GM12878 (cell line): ENCODE results near the gene TMC2. TPM values are rescaled to one million over a fixed set of nuclear protein-coding genes. Genes with fewer than 3 reads are reported as not detected.

Experiments used
- ATAC-seq: fragments of 200-7000 bp; cut with Tn5 transposase; 3 replicates; pipeline ENCODE4 v1.9.1; 2020; ENCODE audit warnings: mild to moderate bottlenecking, moderate library complexity
- BruUV-seq: library from RNA; stranded (reverse); fragments of 400-500 nt; replicated peaks from 2 replicates; lab custom pipeline; 2021; lab: Mats Ljungman, UMichigan
- CTCF ChIA-PET: fragments of 300-600 bp; sonication (Branson Sonifier 250); formaldehyde crosslinking; extraction: SDS; loops from one replicate; lab custom pipeline; 2021; ENCODE audit warnings: inconsistent platforms; lab: Yijun Ruan, JAX
- POLR2A ChIA-PET: fragments of 350-600 bp; formaldehyde crosslinking; extraction: SDS; loops from one replicate; lab custom pipeline; 2021; ENCODE audit warnings: inconsistent platforms; lab: Charles Lee
- RAD21 ChIA-PET: fragments of 300-600 bp; sonication (Branson Sonifier 250); formaldehyde crosslinking; loops from one replicate; lab custom pipeline; 2023; ENCODE audit warnings: antibody characterized with exemption; ENCODE audit not compliant: unreplicated experiment; lab: Charles Lee
- SMC1A ChIA-PET: fragments of 300-600 bp; sonication (Branson Sonifier 250); formaldehyde crosslinking; loops from one replicate; lab custom pipeline; 2023; ENCODE audit not compliant: unreplicated experiment, uncharacterized antibody; lab: Charles Lee
- DNase-seq: peaks from one replicate; pipeline ENCODE4 v3.0.0-alpha.2; 2011; ENCODE audit warnings: low read depth, low spot score
- FAIRE-seq: peaks from 3 replicates; lab custom pipeline; 2011; peaks lifted over from hg19 to GRCh38; lab: Jason Lieb, UNC
- H2AFZ ChIP-seq: 2 replicates; pipeline ENCODE4 v1.6.0; 2011; ENCODE audit warnings: low read depth, low read length, control low read depth; ENCODE audit not compliant: control insufficient read depth
- H3K27ac ChIP-seq: 2 replicates; pipeline ENCODE4 v1.5.1; 2011; ENCODE audit warnings: control low read depth; ENCODE audit not compliant: control insufficient read depth, insufficient read depth
- H3K27me3 ChIP-seq, 2 experiments: replicated peaks in 1 of 2; 2 replicates each; pipeline versions ENCODE4 v1.6.0 to v1.6.1; 2011; ENCODE audit warnings: low read length in 1 of 2; ENCODE audit not compliant: control insufficient read depth in 2 of 2, insufficient read depth in 2 of 2
- H3K36me3 ChIP-seq, 2 experiments: 2 replicates each; pipeline ENCODE4 v1.5.1; 2011; ENCODE audit warnings: low read length in 1 of 2; ENCODE audit not compliant: control insufficient read depth in 2 of 2, insufficient read depth in 2 of 2
- H3K4me1 ChIP-seq: 2 replicates; pipeline ENCODE4 v1.6.1; 2011; ENCODE audit warnings: mild to moderate bottlenecking, low read length, moderate library complexity, mixed read lengths; ENCODE audit not compliant: control insufficient read depth, insufficient read depth
- H3K4me2 ChIP-seq: 2 replicates; pipeline ENCODE4 v1.6.0; 2011; ENCODE audit warnings: control low read depth; ENCODE audit not compliant: control insufficient read depth, insufficient read depth
- H3K4me3 ChIP-seq: fragments of 200-600 bp; sonication (generic); 2 replicates; pipeline ENCODE4 v1.5.1; 2016
- H3K79me2 ChIP-seq: 2 replicates; pipeline ENCODE4 v1.6.0; 2011; ENCODE audit warnings: low read length; ENCODE audit not compliant: control insufficient read depth, insufficient read depth
- H3K9ac ChIP-seq: 2 replicates; pipeline ENCODE4 v1.8.0; 2011; ENCODE audit warnings: low read length, control low read depth, mixed read lengths; ENCODE audit not compliant: control insufficient read depth, insufficient read depth
- H3K9me3 ChIP-seq: replicated peaks from 3 replicates; pipeline ENCODE4 v1.5.1; 2011; ENCODE audit warnings: mild to moderate bottlenecking, low read length; ENCODE audit not compliant: control insufficient read depth, insufficient read depth
- H4K20me1 ChIP-seq: 2 replicates; pipeline ENCODE4 v1.6.0; 2011; ENCODE audit not compliant: control insufficient read depth, insufficient read depth
- BHLHE40 ChIP-seq, 2 experiments: fragments of 450-650 bp in 1 of 2; IDR thresholded peaks; 2 replicates each; pipeline ENCODE4 v1.6.1; 2011 to 2017; ENCODE audit warnings: low read depth in 2 of 2, borderline replicate concordance in 1 of 2, improper control_type of control experiment in 1 of 2, low read length in 1 of 2, mild to moderate bottlenecking in 1 of 2
- DPF2 ChIP-seq: fragments of 450-650 bp; IDR thresholded peaks from 2 replicates; pipeline ENCODE4 v1.6.1; 2017; ENCODE audit warnings: mild to moderate bottlenecking
- EZH2 ChIP-seq: IDR thresholded peaks from 2 replicates; pipeline ENCODE4 v1.6.1; 2012; ENCODE audit warnings: low read depth, mild to moderate bottlenecking, control low read depth, inconsistent platforms, low read length, borderline replicate concordance; ENCODE audit not compliant: control insufficient read depth
- FOXK2 ChIP-seq: fragments of 450-650 bp; IDR thresholded peaks from 2 replicates; pipeline ENCODE4 v1.6.1; 2017; ENCODE audit warnings: mild to moderate bottlenecking, moderate library complexity
- GATAD2B ChIP-seq: fragments of 450-650 bp; conservative IDR thresholded peaks from 2 replicates; pipeline ENCODE4 v1.6.1; 2017; ENCODE audit warnings: low read depth, mild to moderate bottlenecking, moderate library complexity
- HCFC1 ChIP-seq: fragments of 150-350 bp; IDR thresholded peaks from 2 replicates; pipeline ENCODE4 v1.6.1; 2014; ENCODE audit warnings: low read length
- NFYA ChIP-seq: IDR thresholded peaks from 2 replicates; pipeline ENCODE4 v1.6.1; 2011; ENCODE audit warnings: low read depth, mild to moderate bottlenecking, low read length, improper control_type of control experiment, borderline replicate concordance
- RCOR1 ChIP-seq: conservative IDR thresholded peaks from 2 replicates; pipeline ENCODE4 v1.6.1; 2012; ENCODE audit warnings: low read depth, low read length, improper control_type of control experiment
- SPI1 ChIP-seq: IDR thresholded peaks from 2 replicates; pipeline ENCODE4 v1.6.1; 2011; ENCODE audit warnings: low read depth, mild to moderate bottlenecking, low read length, moderate library complexity, borderline replicate concordance; ENCODE audit not compliant: insufficient read depth
- STAT1 ChIP-seq: fragments of 450-650 bp; conservative IDR thresholded peaks from 2 replicates; pipeline ENCODE4 v1.6.1; 2014; ENCODE audit warnings: antibody characterized with exemption, mild to moderate bottlenecking
- TBL1XR1 ChIP-seq: IDR thresholded peaks from 2 replicates; pipeline ENCODE4 v1.6.1; 2012; ENCODE audit warnings: low read depth, low read length, improper control_type of control experiment
- WRNIP1 ChIP-seq: IDR thresholded peaks from 2 replicates; pipeline ENCODE4 v1.6.1; 2011; ENCODE audit warnings: low read depth, low read length, improper control_type of control experiment, borderline replicate concordance
- ZNF24 ChIP-seq: fragments of 450-650 bp; IDR thresholded peaks from 2 replicates; pipeline ENCODE4 v1.6.1; 2017; ENCODE audit warnings: antibody characterized with exemption, mild to moderate bottlenecking
- WGBS: methylation state at CpG from one replicate; pipeline ENCODE4 v1.1.6; 2016; ENCODE audit warnings: low lambda C conversion rate; ENCODE audit not compliant: insufficient replicate concordance, insufficient coverage; ENCODE audit errors: missing lambda C conversion rate; 5-methylcytosine and 5-hydroxymethylcytosine counted together
- in situ Hi-C: fragments of 300-500 bp; cut with MboI; formaldehyde crosslinking; loops from 9 replicates; pipeline ENCODE4 v1.14.3; 2018; ENCODE audit warnings: mixed read lengths
- intact Hi-C: fragments of 100-400 bp; cut with micrococcal nuclease; formaldehyde crosslinking; loops from one replicate; pipeline ENCODE4 v1.14.2; 2022; ENCODE audit not compliant: unreplicated experiment
- polyA plus RNA-seq, 11 experiments: library from polyadenylated mRNA; depleted of rRNA in 4 of 11; unstranded in 6 of 11; stranded (reverse) in 5 of 11; fragments of >200 nt; fragmentation: Nextera tagmentation in 4 of 11; fragmentation: Illumina TruSeq in 1 of 11; extraction: Ambion mirVana in 4 of 11; extraction: Trizol in 1 of 11; gene quantifications; 1 replicate in 1 of 11; 2 replicates in 10 of 11; pipeline versions ENCODE4 v1.2.1 to v1.2.3, GENCODE V29; 2011 to 2016; ENCODE audit warnings: inconsistent platforms in 2 of 11, missing spikeins in 2 of 11, low read depth in 1 of 11
- total RNA-seq, 4 experiments: library from RNA; depleted of rRNA in 3 of 4; stranded (reverse); fragments of >200 nt in 3 of 4; fragmentation: Illumina TruSeq in 1 of 4; extraction: Trizol in 1 of 4; gene quantifications; 2 replicates each; pipeline versions ENCODE4 v1.2.1 to v1.2.3, GENCODE V29; 2013 to 2021
- TF ChIP-seq, protein P1 (sequence below), 3 experiments: IDR thresholded peaks in 2 of 3; conservative IDR thresholded peaks in 1 of 3; 2 replicates each; pipeline ENCODE4 v1.5.1; 2011; ENCODE audit warnings: low read depth in 3 of 3, low read length in 3 of 3, mild to moderate bottlenecking in 3 of 3, control low read depth in 2 of 3, moderate library complexity in 2 of 3, inconsistent platforms in 1 of 3, mixed read lengths in 1 of 3; ENCODE audit not compliant: control insufficient read depth in 2 of 3, insufficient read depth in 1 of 3; ENCODE audit errors: extremely low read depth in 1 of 3
- TF ChIP-seq, protein P2 (sequence below): fragments of 450-650 bp; IDR thresholded peaks from 2 replicates; pipeline ENCODE4 v1.6.1; 2018; ENCODE audit warnings: borderline replicate concordance, mild to moderate bottlenecking; ENCODE audit not compliant: partially characterized antibody

TMC2 gene
- total and polyA plus RNA-seq, 10 of the 15 experiments (the other 5 are each of a cell fraction or from before 2014, with no cell fraction given): 0.08 TPM; not detected in 9

DNA sequence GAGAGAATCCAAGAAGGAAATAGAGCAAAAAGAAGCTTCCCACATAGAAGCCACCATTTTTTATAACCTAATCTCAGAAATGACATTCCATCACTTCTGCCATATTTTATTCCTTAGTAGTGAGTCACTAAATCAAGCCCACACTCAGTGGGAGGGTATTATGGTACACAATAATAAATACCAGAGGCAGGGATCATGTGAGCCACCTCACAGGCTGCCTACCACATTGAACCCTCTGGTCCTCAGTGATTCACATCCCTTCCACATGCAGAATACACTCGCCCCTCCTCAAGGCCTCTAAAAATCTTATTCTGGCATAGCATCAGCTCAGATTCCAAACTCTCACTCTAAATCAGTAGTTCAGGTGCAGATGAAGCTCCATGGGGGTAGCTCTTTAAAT is 49.4 kb downstream of the TMC2 start:
- ATAC-seq (no peak), DNase-seq (no peak), FAIRE-seq (no peak)
- SMC1A ChIA-PET: interaction anchor here (0.7 to 1.5 kb wide), 2 partner anchors 13 to 53 kb away, joined by 3 read pairs; no protein-coding TSS in a partner anchor
- H3K79me2 ChIP-seq: no peaks in the 10 kb centered on the region
- no peaks in the 10 kb centered on the region for H3K4me1 ChIP-seq
- no peak overlapping the region for H3K4me3 ChIP-seq
- H3K27ac ChIP-seq: no peak overlapping the region
- CTCF ChIA-PET: interaction anchor here (0.8 kb wide), 1 partner anchor 63 kb away, joined by 4 read pairs; no protein-coding TSS in a partner anchor
- BruUV-seq: no TSS peak
- H3K9ac ChIP-seq: no peak overlapping the region
- H3K36me3 ChIP-seq: no peaks in the 10 kb centered on the region
- TF ChIP-seq, protein P1, sequence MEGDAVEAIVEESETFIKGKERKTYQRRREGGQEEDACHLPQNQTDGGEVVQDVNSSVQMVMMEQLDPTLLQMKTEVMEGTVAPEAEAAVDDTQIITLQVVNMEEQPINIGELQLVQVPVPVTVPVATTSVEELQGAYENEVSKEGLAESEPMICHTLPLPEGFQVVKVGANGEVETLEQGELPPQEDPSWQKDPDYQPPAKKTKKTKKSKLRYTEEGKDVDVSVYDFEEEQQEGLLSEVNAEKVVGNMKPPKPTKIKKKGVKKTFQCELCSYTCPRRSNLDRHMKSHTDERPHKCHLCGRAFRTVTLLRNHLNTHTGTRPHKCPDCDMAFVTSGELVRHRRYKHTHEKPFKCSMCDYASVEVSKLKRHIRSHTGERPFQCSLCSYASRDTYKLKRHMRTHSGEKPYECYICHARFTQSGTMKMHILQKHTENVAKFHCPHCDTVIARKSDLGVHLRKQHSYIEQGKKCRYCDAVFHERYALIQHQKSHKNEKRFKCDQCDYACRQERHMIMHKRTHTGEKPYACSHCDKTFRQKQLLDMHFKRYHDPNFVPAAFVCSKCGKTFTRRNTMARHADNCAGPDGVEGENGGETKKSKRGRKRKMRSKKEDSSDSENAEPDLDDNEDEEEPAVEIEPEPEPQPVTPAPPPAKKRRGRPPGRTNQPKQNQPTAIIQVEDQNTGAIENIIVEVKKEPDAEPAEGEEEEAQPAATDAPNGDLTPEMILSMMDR (IDR thresholded peaks at IDR 0.05 in 2 of 3, conservative IDR thresholded peaks at IDR 0.05 in 1 of 3; ENCODE audit: control insufficient read depth in 2 of 3, extremely low read depth in 1 of 3, insufficient read depth in 1 of 3, low read depth in 3 of 3, low read length in 3 of 3): no peak
- TF ChIP-seq HCFC1 (no peak), EZH2 (no peak), BHLHE40 (IDR thresholded peaks at IDR 0.05; ENCODE audit: borderline replicate concordance in 1 of 2, low read depth in 2 of 2, low read length in 1 of 2) (no peak), SPI1 (no peak), NFYA (no peak), TBL1XR1 (no peak), WRNIP1 (no peak), DPF2 (no peak), RCOR1 (no peak), ZNF24 (no peak), GATAD2B (no peak), STAT1 (no peak), FOXK2 (no peak)
- TF ChIP-seq, protein P2, sequence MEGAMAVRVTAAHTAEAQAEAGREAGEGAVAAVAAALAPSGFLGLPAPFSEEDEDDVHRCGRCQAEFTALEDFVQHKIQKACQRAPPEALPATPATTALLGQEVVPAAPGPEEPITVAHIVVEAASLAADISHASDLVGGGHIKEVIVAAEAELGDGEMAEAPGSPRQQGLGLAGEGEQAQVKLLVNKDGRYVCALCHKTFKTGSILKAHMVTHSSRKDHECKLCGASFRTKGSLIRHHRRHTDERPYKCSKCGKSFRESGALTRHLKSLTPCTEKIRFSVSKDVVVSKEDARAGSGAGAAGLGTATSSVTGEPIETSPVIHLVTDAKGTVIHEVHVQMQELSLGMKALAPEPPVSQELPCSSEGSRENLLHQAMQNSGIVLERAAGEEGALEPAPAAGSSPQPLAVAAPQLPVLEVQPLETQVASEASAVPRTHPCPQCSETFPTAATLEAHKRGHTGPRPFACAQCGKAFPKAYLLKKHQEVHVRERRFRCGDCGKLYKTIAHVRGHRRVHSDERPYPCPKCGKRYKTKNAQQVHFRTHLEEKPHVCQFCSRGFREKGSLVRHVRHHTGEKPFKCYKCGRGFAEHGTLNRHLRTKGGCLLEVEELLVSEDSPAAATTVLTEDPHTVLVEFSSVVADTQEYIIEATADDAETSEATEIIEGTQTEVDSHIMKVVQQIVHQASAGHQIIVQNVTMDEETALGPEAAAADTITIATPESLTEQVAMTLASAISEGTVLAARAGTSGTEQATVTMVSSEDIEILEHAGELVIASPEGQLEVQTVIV: no peak
- POLR2A ChIA-PET: no interaction called here
- no peaks in the 10 kb centered on the region for H3K9me3 ChIP-seq
- H3K27me3 ChIP-seq: peaks cover 0 to 2% of the 10 kb centered on the region in 2 experiments; a peak in 2 of 4 replicates
- no peaks in the 10 kb centered on the region for H4K20me1 ChIP-seq
- no peak overlapping the region for H2AFZ ChIP-seq
- 0% methylated on average over 1 of the region's 1 CpG for WGBS
- RAD21 ChIA-PET: no interaction called here
- no peak overlapping the region for H3K4me2 ChIP-seq
- in situ Hi-C loops: no loop called here
- intact Hi-C loops: no loop called here
